Measurements from ENCODE around the gene ZNF714.
"Not testable (repeated sequence)": the region's sequence is repeated elsewhere in the genome, so short reads cannot be mapped to it uniquely, and the experiment has no call there.

The ZNF714 gene

GRCh38 chr19:21138130-21138529, 56.1 kb downstream of the ZNF714 start:
- Histone ChIP-seq H3K79me1 (replicated peaks; ENCODE audit: low read length, poor library complexity, severe bottlenecking) (peaks cover 1% of the 10 kb centered on the region), H3K18ac (ENCODE audit: low read depth in 1 of 2, low read length in 2 of 2) (no peak overlapping the region), H3K9me3 (ENCODE audit: control insufficient read depth, low read length) (no peaks in the 10 kb centered on the region), H3K4me3 (ENCODE audit: insufficient read depth in 1 of 2, low read depth in 1 of 2, low read length in 2 of 2) (no peak overlapping the region), H3K4me1 (ENCODE audit: control insufficient read depth, insufficient read depth, low read depth, low read length) (peaks cover 1% of the 10 kb centered on the region), H3K36me3 (ENCODE audit: control insufficient read depth in 1 of 2, insufficient read depth in 2 of 2, low read depth in 1 of 2, low read length in 2 of 2) (no peaks in the 10 kb centered on the region), H2AK5ac (ENCODE audit: low read length, severe bottlenecking) (no peak overlapping the region), H3K14ac (ENCODE audit: low read length in 2 of 2) (no peak overlapping the region), H4K91ac (ENCODE audit: low read length) (no peak overlapping the region), H3K4ac (ENCODE audit: low read depth in 1 of 2, low read length in 2 of 2) (no peak overlapping the region), H3K27me3 (ENCODE audit: control insufficient read depth in 1 of 2, insufficient read depth in 1 of 2, low read length in 2 of 2) (no peaks in the 10 kb centered on the region), H2BK12ac (ENCODE audit: low read length in 2 of 2) (no peak overlapping the region), H2BK120ac (ENCODE audit: low read depth, low read length) (no peak overlapping the region), H4K8ac (ENCODE audit: low read length) (no peak overlapping the region), H2BK5ac (ENCODE audit: low read depth, low read length, poor library complexity, severe bottlenecking) (no peak overlapping the region), H3K23ac (ENCODE audit: low read length in 2 of 2) (no peak overlapping the region), H2AFZ (ENCODE audit: low read depth, low read length) (no peak overlapping the region), H2BK15ac (ENCODE audit: low read depth, poor library complexity, severe bottlenecking) (no peak overlapping the region), H3K4me2 (ENCODE audit: low read length, poor library complexity, severe bottlenecking) (no peak overlapping the region), H3K9ac (ENCODE audit: low read length) (no peak overlapping the region), H3K27ac (ENCODE audit: low read length, poor library complexity, severe bottlenecking) (no peak overlapping the region)
- DNase-seq, result no peak

- H2BK12ac ChIP-seq (ENCODE audit: low read length in 2 of 2); H2BK5ac ChIP-seq (ENCODE audit: low read depth, low read length, poor library complexity, severe bottlenecking); H3K79me1 ChIP-seq (replicated peaks; ENCODE audit: low read length, poor library complexity, severe bottlenecking); H2BK15ac ChIP-seq (ENCODE audit: low read depth, poor library complexity, severe bottlenecking); H3K9me3 ChIP-seq (ENCODE audit: control insufficient read depth, low read length); H2BK120ac ChIP-seq (ENCODE audit: low read depth, low read length); H3K27me3 ChIP-seq (ENCODE audit: control insufficient read depth in 1 of 2, insufficient read depth in 1 of 2, low read length in 2 of 2); H3K4ac ChIP-seq (ENCODE audit: low read depth in 1 of 2, low read length in 2 of 2); H3K14ac ChIP-seq (ENCODE audit: low read length in 2 of 2); H4K91ac ChIP-seq (ENCODE audit: low read length); H3K23ac ChIP-seq (ENCODE audit: low read length in 2 of 2); H3K27ac ChIP-seq (ENCODE audit: low read length, poor library complexity, severe bottlenecking); H3K18ac ChIP-seq (ENCODE audit: low read depth in 1 of 2, low read length in 2 of 2); H3K4me3 ChIP-seq (ENCODE audit: insufficient read depth in 1 of 2, low read depth in 1 of 2, low read length in 2 of 2); DNase-seq; H2AK5ac ChIP-seq (ENCODE audit: low read length, severe bottlenecking); H3K4me2 ChIP-seq (ENCODE audit: low read length, poor library complexity, severe bottlenecking); H3K4me1 ChIP-seq (ENCODE audit: control insufficient read depth, insufficient read depth, low read depth, low read length): not testable (repeated sequence)
- H2AFZ ChIP-seq (ENCODE audit: low read depth, low read length), result peak overlapping the region; percentile 29
- 100% methylated on average over 1 of the region's 1 CpG for WGBS
- H4K8ac ChIP-seq (ENCODE audit: low read length), result peak overlapping the region; percentile 69
- peak overlapping the region; percentile 98 for H3K9ac ChIP-seq (ENCODE audit: low read length)
- H3K36me3 ChIP-seq (ENCODE audit: control insufficient read depth in 1 of 2, insufficient read depth in 2 of 2, low read depth in 1 of 2, low read length in 2 of 2), result peaks cover 8 to 25% of the 10 kb centered on the region in 2 experiments
These were observed 59.0 kb downstream of the ZNF714 start for GRCh38 chr19:21141006-21141405.

- Histone ChIP-seq H4K8ac (ENCODE audit: low read length) (peak within 1 kb of the TSS; percentile 69), H3K36me3 (ENCODE audit: control insufficient read depth in 1 of 2, insufficient read depth in 2 of 2, low read depth in 1 of 2, low read length in 2 of 2) (peaks cover 8 to 33% of the 10 kb centered on the region in 2 experiments), H2BK120ac (ENCODE audit: low read depth, low read length) (no peak within 1 kb of the TSS), H3K4ac (ENCODE audit: low read depth in 1 of 2, low read length in 2 of 2) (no peak within 1 kb of the TSS), H3K9ac (ENCODE audit: low read length) (peak within 1 kb of the TSS; percentile 98), H3K27ac (ENCODE audit: low read length, poor library complexity, severe bottlenecking) (peak within 1 kb of the TSS; percentile 16), H2AFZ (ENCODE audit: low read depth, low read length) (peak within 1 kb of the TSS; percentile 93), H3K18ac (ENCODE audit: low read depth in 1 of 2, low read length in 2 of 2) (peak within 1 kb of the TSS in 1 of 2 experiments; percentile 44), H2BK12ac (ENCODE audit: low read length in 2 of 2) (no peak within 1 kb of the TSS), H3K9me3 (ENCODE audit: control insufficient read depth, low read length) (peaks cover 10% of the 10 kb centered on the region), H4K91ac (ENCODE audit: low read length) (no peak within 1 kb of the TSS), H3K27me3 (ENCODE audit: control insufficient read depth in 1 of 2, insufficient read depth in 1 of 2, low read length in 2 of 2) (no peaks in the 10 kb centered on the region), H3K14ac (ENCODE audit: low read length in 2 of 2) (peak within 1 kb of the TSS in 1 of 2 experiments; percentile 70), H3K23ac (ENCODE audit: low read length in 2 of 2) (peak within 1 kb of the TSS in 1 of 2 experiments; percentile 59), H2AK5ac (ENCODE audit: low read length, severe bottlenecking) (no peak within 1 kb of the TSS), H2BK15ac (ENCODE audit: low read depth, poor library complexity, severe bottlenecking) (no peak within 1 kb of the TSS), H3K4me1 (ENCODE audit: control insufficient read depth, insufficient read depth, low read depth, low read length) (peaks cover 1% of the 10 kb centered on the region), H3K4me2 (ENCODE audit: low read length, poor library complexity, severe bottlenecking) (peak within 1 kb of the TSS; percentile 54), H3K79me1 (replicated peaks; ENCODE audit: low read length, poor library complexity, severe bottlenecking) (peaks cover 12% of the 10 kb centered on the region), H3K4me3 (ENCODE audit: insufficient read depth in 1 of 2, low read depth in 1 of 2, low read length in 2 of 2) (peak within 1 kb of the TSS; percentile 82 to 96), H2BK5ac (ENCODE audit: low read depth, low read length, poor library complexity, severe bottlenecking) (no peak within 1 kb of the TSS)
- 0% methylated on average over 30 of the region's 30 CpGs for WGBS
- DNase-seq, result peak; percentile 95
These were observed 59.9 kb downstream of the ZNF714 start, which contains the start of gene ZNF431 for GRCh38 chr19:21141787-21142464. ZNF431 (plus strand) TSS chr19:21142040; CDS start chr19:21142184, 144 bp downstream.

GRCh38 chr19:21143428-21143827, 61.4 kb downstream of the ZNF714 start:
- WGBS, result 98% methylated on average over 5 of the region's 5 CpGs
- Histone ChIP-seq H2BK120ac (ENCODE audit: low read depth, low read length) (no peak overlapping the region), H3K27me3 (ENCODE audit: control insufficient read depth in 1 of 2, insufficient read depth in 1 of 2, low read length in 2 of 2) (no peaks in the 10 kb centered on the region)

More at GRCh38 chr19:21143428-21143827, 61.4 kb downstream of the ZNF714 start:
- H4K8ac ChIP-seq (ENCODE audit: low read length), result no peak overlapping the region
- H3K9me3 ChIP-seq (ENCODE audit: control insufficient read depth, low read length), result peaks cover 22% of the 10 kb centered on the region
- H3K14ac ChIP-seq (ENCODE audit: low read length in 2 of 2), result no peak overlapping the region
- peaks cover 14% of the 10 kb centered on the region for H3K79me1 ChIP-seq (replicated peaks; ENCODE audit: low read length, poor library complexity, severe bottlenecking)
- H3K4me1 ChIP-seq (ENCODE audit: control insufficient read depth, insufficient read depth, low read depth, low read length), result peaks cover 1% of the 10 kb centered on the region
- no peak overlapping the region for H3K23ac ChIP-seq (ENCODE audit: low read length in 2 of 2)
- no peak overlapping the region for H2AFZ ChIP-seq (ENCODE audit: low read depth, low read length)
- no peak for DNase-seq
- H3K36me3 ChIP-seq (ENCODE audit: control insufficient read depth in 1 of 2, insufficient read depth in 2 of 2, low read depth in 1 of 2, low read length in 2 of 2), result peaks cover 15 to 48% of the 10 kb centered on the region in 2 experiments
- H3K9ac ChIP-seq (ENCODE audit: low read length), result peak overlapping the region; percentile 98
- H3K27ac ChIP-seq (ENCODE audit: low read length, poor library complexity, severe bottlenecking), result no peak overlapping the region
- no peak overlapping the region for H2BK15ac ChIP-seq (ENCODE audit: low read depth, poor library complexity, severe bottlenecking)
- H3K4ac ChIP-seq (ENCODE audit: low read depth in 1 of 2, low read length in 2 of 2), result no peak overlapping the region
- no peak overlapping the region for H2BK12ac ChIP-seq (ENCODE audit: low read length in 2 of 2)
- H4K91ac ChIP-seq (ENCODE audit: low read length), result no peak overlapping the region
- H2BK5ac ChIP-seq (ENCODE audit: low read depth, low read length, poor library complexity, severe bottlenecking), result peak overlapping the region; percentile 40
- peak overlapping the region in 1 of 2 experiments; percentile 96 for H3K4me3 ChIP-seq (ENCODE audit: insufficient read depth in 1 of 2, low read depth in 1 of 2, low read length in 2 of 2)
- H3K18ac ChIP-seq (ENCODE audit: low read depth in 1 of 2, low read length in 2 of 2), result no peak overlapping the region
- no peak overlapping the region for H3K4me2 ChIP-seq (ENCODE audit: low read length, poor library complexity, severe bottlenecking)
- H2AK5ac ChIP-seq (ENCODE audit: low read length, severe bottlenecking), result no peak overlapping the region

Data from mesenchymal stem cell (in vitro differentiated cells and primary cell).